Peyer's patch (tissue), 4 donors: ENCODE results near the gene SULF2. TPM values are rescaled to one million over a fixed set of nuclear protein-coding genes. Genes with fewer than 3 reads are reported as not detected.

Experiments
- DNase-seq, 3 donors: peaks; one replicate each; pipeline ENCODE4 v3.0.0-alpha.2; 2017 to 2019
- H3K27ac ChIP-seq, 4 donors: fragments of 200-600 bp; sonication (generic); one replicate each; pipeline ENCODE4 v1.5.1; 2016 to 2019
- H3K27me3 ChIP-seq, 2 donors: fragments of 200-600 bp; sonication (generic); one replicate each; pipeline ENCODE4 v1.5.1; 2019
- H3K36me3 ChIP-seq, 3 donors: fragments of 200-600 bp; sonication (generic); one replicate each; pipeline ENCODE4 v1.5.1; 2016 to 2019
- H3K4me1 ChIP-seq, 4 donors: fragments of 200-600 bp; sonication (generic); one replicate each; pipeline ENCODE4 v1.5.1; 2016 to 2019
- H3K4me3 ChIP-seq, 4 donors: fragments of 200-600 bp; sonication (generic); 1 replicate in 3 of 4; 2 replicates in 1 of 4; pipeline ENCODE4 v1.5.1; 2016 to 2019; ENCODE audit warnings: mild to moderate bottlenecking in 1 of 4
- H3K9me3 ChIP-seq, 4 donors: fragments of 200-600 bp; sonication (generic); one replicate each; pipeline ENCODE4 v1.5.1; 2016 to 2019; ENCODE audit warnings: mild to moderate bottlenecking in 1 of 4
- POLR2A ChIP-seq, 2 donors: fragments of 450-650 bp; IDR thresholded peaks; one replicate each; pipeline ENCODE4 v1.5.1; 2017; ENCODE audit warnings: antibody characterized with exemption in 2 of 2, mild to moderate bottlenecking in 2 of 2, moderate library complexity in 2 of 2
- total RNA-seq, 4 donors: library from RNA; depleted of rRNA; stranded (reverse); fragments of >200 nt; gene quantifications; one replicate each; pipeline ENCODE4 v1.1.0, GENCODE V29; 2016
- TF ChIP-seq, protein P1 (sequence below), 6 experiments: fragments of 450-650 bp in 4 of 6; fragments of 200-600 bp in 2 of 6; sonication (generic) in 1 of 6; IDR thresholded peaks; one replicate each; pipeline ENCODE4 v1.5.1; 2017 to 2019; ENCODE audit warnings: antibody characterized with exemption in 6 of 6, mild to moderate bottlenecking in 3 of 6, moderate library complexity in 1 of 6

Gene SULF2
- total RNA-seq, 4 donors from 2014 or later, result 32.4 to 168 (median 52.5) TPM

DNA sequence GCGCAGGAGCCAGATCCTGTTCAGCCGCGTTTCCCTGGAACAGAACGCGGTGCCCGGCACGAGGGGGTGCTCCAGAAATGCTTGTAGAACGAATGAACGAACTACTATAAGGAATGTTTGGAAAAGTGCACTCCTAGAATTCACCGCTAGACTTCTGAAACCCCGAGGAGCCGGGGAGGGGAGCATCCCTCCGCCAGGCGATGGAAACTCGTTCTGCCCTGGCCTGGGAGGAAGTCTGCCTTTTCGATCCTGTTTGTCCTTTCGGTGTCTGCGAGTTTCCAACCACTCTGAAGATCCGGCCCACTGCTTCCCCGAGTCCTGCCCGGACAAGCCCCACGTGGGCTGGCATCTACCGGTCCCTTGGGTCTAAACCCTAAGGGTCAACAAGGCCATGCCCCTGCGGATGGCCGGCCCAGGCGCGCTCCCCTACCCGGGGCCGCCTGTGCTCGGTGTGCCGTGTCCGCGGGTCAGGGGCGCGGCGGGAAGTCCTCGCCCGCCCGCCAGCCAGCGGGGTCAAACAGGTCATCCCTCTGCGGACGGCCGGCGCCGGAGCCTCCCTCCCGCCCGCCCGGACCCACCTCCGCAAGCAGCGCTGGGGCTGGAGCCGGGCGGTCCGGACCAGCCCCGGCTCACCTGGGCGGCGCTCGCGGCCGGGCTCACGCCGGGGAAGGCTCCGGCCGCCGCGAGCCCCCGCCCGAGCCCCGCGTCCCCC is 526 bp downstream of the SULF2 start:
- TF ChIP-seq POLR2A (IDR thresholded peaks at IDR 0.05), result no peak
- TF ChIP-seq, protein P1, sequence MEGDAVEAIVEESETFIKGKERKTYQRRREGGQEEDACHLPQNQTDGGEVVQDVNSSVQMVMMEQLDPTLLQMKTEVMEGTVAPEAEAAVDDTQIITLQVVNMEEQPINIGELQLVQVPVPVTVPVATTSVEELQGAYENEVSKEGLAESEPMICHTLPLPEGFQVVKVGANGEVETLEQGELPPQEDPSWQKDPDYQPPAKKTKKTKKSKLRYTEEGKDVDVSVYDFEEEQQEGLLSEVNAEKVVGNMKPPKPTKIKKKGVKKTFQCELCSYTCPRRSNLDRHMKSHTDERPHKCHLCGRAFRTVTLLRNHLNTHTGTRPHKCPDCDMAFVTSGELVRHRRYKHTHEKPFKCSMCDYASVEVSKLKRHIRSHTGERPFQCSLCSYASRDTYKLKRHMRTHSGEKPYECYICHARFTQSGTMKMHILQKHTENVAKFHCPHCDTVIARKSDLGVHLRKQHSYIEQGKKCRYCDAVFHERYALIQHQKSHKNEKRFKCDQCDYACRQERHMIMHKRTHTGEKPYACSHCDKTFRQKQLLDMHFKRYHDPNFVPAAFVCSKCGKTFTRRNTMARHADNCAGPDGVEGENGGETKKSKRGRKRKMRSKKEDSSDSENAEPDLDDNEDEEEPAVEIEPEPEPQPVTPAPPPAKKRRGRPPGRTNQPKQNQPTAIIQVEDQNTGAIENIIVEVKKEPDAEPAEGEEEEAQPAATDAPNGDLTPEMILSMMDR (IDR thresholded peaks at IDR 0.05), result peak in 2 of 6 experiments; percentile 3 to 23
- Histone ChIP-seq H3K27ac (peak overlapping the region; percentile 46 to 75 (median 59)), H3K27me3 (no peaks in the 10 kb centered on the region), H3K4me3 (peak overlapping the region; percentile 45 to 62 (median 51)), H3K4me1 (peaks cover 0 to 25% (median 7%) of the 10 kb centered on the region in 4 donors), H3K9me3 (no peaks in the 10 kb centered on the region), H3K36me3 (no peaks in the 10 kb centered on the region)
- no peak for DNase-seq

DNA sequence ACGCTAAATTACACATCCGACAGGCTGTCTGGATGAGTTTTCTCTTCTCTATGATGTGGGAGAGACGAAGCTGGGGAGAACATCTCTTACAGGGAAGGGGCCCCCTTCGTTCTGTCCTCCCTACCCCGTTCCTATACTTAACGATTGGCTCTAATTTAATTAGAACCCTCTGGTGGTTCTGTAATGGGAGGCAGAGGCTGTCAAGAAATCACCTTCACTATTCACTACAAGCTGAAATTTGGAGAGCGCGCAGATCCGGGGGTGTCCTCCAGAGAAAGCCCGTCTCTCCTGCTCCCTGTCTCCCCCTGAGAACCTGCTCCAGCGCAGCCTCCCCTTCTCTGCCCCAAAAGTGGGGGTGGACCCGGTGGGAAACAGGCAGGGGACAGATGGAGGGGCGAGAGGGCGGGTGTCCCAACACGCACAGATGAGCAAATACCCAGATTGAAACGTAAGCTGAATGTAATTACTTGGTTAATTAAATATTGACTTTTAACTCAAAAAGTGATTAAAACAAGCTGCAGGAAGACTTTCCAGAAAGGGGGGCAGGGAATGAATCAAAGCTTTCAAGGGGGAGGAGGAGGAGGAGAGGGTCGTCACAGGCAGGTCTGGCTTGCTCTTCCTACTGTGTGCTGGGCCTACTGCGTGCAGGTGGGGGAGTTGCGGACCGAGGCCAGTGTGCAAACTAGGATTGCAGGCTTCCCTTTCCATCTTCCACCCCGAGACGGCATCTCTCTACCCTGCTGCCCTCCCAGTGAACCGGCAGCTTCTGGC is 1.3 kb downstream of the SULF2 start:
- no peaks in the 10 kb centered on the region for H3K27me3 ChIP-seq
- TF ChIP-seq, protein P1 (IDR thresholded peaks at IDR 0.05), result no peak
- TF ChIP-seq POLR2A (IDR thresholded peaks at IDR 0.05), result no peak
- H3K9me3 ChIP-seq, result no peaks in the 10 kb centered on the region
- peak overlapping the region; percentile 45 to 62 (median 51) for H3K4me3 ChIP-seq
- peaks cover 0 to 25% (median 7%) of the 10 kb centered on the region in 4 donors for H3K4me1 ChIP-seq
- DNase-seq, result no peak
- H3K36me3 ChIP-seq, result no peaks in the 10 kb centered on the region
- no peak overlapping the region for H3K27ac ChIP-seq

DNA sequence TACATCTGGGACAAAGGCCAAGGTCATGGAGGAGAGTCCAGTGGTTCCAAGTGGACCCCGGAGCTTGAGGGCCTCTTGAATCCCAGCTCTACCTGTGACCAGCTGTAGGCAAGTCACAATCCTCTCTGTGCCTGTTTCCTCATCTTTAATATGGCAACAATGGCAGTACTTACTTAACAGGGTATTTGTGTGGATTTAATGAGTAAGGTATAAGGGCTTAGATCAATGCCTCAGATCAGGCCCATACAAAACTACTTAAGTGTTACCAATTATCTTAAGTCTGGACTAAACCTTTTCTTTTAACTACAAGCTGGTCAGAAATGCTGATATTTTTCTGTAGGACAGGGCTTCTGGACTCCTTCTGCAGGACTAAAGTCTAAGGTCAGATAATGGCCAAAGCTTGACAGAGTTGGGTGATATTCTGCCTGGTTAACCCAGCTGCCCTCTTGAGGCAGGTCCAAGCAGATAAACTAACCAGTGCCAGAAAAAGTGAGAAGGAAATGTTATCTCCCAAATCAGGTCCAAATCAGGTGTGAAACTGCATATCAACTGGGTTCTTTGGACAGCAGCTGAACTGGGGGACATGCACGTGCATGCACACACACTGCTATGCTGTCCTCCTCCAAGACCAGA is 2.2 kb downstream of the SULF2 start:
- Histone ChIP-seq H3K4me3 (no peak overlapping the region), H3K27ac (no peak overlapping the region)

DNA sequence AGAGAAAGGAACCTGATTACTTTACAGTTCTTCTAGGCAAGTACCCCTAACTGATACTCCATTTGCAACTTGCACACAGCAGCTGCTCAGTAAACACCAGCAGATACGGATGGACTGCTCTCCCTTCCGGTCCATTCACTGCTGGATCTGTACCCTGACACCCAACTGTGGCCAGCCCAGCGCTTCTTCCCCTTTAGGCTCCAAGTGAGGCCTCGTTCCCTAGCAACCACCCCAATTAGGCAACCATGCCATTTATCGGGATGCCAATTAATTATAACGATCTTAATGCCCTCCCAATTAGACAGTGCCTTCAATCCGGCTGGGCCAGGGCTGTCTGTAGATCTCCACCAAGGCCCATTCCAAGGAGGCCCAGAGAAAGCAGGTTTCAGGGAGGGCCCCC is 3.2 kb downstream of the SULF2 start:
- H3K36me3 ChIP-seq, result no peaks in the 10 kb centered on the region
- H3K4me1 ChIP-seq, result peaks cover 0 to 24% (median 7%) of the 10 kb centered on the region in 4 donors
- no peak overlapping the region for H3K4me3 ChIP-seq
- no peaks in the 10 kb centered on the region for H3K27me3 ChIP-seq
- H3K9me3 ChIP-seq, result no peaks in the 10 kb centered on the region
- no peak overlapping the region for H3K27ac ChIP-seq
- no peak for TF ChIP-seq POLR2A (IDR thresholded peaks at IDR 0.05)
- TF ChIP-seq, protein P1 (IDR thresholded peaks at IDR 0.05), result no peak
- no peak for DNase-seq

More for the DNA sequence above, 2.2 kb downstream of the SULF2 start:
- no peaks in the 10 kb centered on the region for H3K9me3 ChIP-seq
- no peaks in the 10 kb centered on the region for H3K36me3 ChIP-seq
- no peaks in the 10 kb centered on the region for H3K27me3 ChIP-seq
- peaks cover 0 to 25% (median 7%) of the 10 kb centered on the region in 4 donors for H3K4me1 ChIP-seq
- DNase-seq, result no peak
- no peak for TF ChIP-seq POLR2A (IDR thresholded peaks at IDR 0.05)
- TF ChIP-seq, protein P1 (IDR thresholded peaks at IDR 0.05), result peak in 2 of 6 experiments; percentile 12 to 28

- no peak overlapping the region for H3K27ac ChIP-seq
- TF ChIP-seq POLR2A (IDR thresholded peaks at IDR 0.05), result no peak
- TF ChIP-seq, protein P1 (IDR thresholded peaks at IDR 0.05), result no peak
- H3K4me3 ChIP-seq, result no peak overlapping the region
- H3K27me3 ChIP-seq, result no peaks in the 10 kb centered on the region
- peaks cover 0 to 23% (median 5%) of the 10 kb centered on the region in 4 donors for H3K4me1 ChIP-seq
- DNase-seq, result no peak
- no peaks in the 10 kb centered on the region for H3K36me3 ChIP-seq
- no peaks in the 10 kb centered on the region for H3K9me3 ChIP-seq
Measured at GRCh38 chr20:47781632-47782031, 3.6 kb downstream of the SULF2 start.
